Mesodermal cell (in vitro differentiated cells): ENCODE measurements around the gene FKBP5.
"Not testable (repeated sequence)": the region's sequence is repeated elsewhere in the genome, so short reads cannot be mapped to it uniquely, and the experiment has no call there.

Experiments
- H3K27ac ChIP-seq: 2 replicates; pipeline ENCODE4 v1.7.0; 2013; ENCODE audit warnings: mild to moderate bottlenecking, low read depth, low read length, moderate library complexity; ENCODE audit not compliant: severe bottlenecking
- H3K36me3 ChIP-seq: 2 replicates; pipeline ENCODE4 v1.7.1; 2013; ENCODE audit warnings: mild to moderate bottlenecking, low read length, moderate library complexity; ENCODE audit not compliant: control insufficient read depth, insufficient read depth
- H3K4me1 ChIP-seq: one replicate; pipeline ENCODE4 v1.7.1; 2013; ENCODE audit warnings: mild to moderate bottlenecking, low read length; ENCODE audit not compliant: insufficient read depth, control insufficient read depth, poor library complexity, severe bottlenecking
- H3K4me3 ChIP-seq: 2 replicates; pipeline ENCODE4 v1.7.0; 2013; ENCODE audit warnings: low read length, control low read depth, mild to moderate bottlenecking; ENCODE audit not compliant: insufficient read depth, poor library complexity, severe bottlenecking; ENCODE audit errors: extremely low read depth
- H3K9me3 ChIP-seq: 2 replicates; pipeline ENCODE4 v1.7.1; 2013; ENCODE audit warnings: mild to moderate bottlenecking, low read length, moderate library complexity; ENCODE audit not compliant: control insufficient read depth
- WGBS, 2 experiments: methylation state at CpG; one replicate each; pipeline ENCODE4 v1.1.5; 2013; ENCODE audit warnings: missing lambda C conversion rate in 2 of 2; ENCODE audit not compliant: insufficient coverage in 2 of 2; 5-methylcytosine and 5-hydroxymethylcytosine counted together

Gene FKBP5

DNA sequence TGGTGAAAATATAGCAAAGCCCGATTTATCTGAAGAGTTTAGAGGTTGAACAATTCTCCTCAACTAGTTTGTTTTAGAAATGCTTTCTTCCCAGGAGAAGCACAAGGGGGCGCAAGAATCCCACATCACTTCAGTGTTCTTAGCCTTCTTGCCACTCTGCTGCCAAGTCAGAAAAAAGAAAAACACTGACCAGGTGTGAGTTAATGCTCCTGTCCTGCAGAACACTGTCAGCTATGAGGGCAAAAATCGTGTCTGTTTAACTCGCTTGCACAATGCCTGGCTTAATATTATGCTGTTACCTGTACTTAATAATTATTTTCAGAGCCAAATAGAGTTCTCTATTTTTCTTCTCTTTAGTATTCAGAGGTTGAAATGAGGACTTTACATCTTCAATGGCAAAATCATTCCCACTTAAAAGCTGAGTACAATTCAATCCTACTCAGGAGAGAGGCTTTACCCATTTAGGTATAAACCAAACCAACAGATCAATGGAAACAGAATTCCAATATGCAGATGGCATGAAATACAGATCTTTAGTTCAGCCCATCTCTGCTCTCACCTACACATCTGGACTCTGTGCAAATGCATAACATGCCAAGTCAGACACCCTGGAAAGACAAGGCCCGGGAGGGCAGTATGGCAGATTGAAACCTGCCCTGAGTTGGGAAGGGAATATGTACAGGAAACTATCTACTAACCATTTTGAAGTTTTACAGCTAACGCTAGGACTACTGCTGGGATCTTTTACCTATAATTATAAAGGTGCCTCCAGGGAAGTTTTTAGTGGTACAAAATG is 104.6 kb downstream of the FKBP5 start:
- H3K9me3 ChIP-seq, result no peaks in the 10 kb centered on the region
- H3K4me1 ChIP-seq, result no peaks in the 10 kb centered on the region
- H3K36me3 ChIP-seq, result peaks cover 6% of the 10 kb centered on the region
- H3K27ac ChIP-seq, result no peak overlapping the region
- no peak overlapping the region for H3K4me3 ChIP-seq
- WGBS, 2 experiments, result 0 to 40% methylated on average over 1 of the region's 6 CpGs

DNA sequence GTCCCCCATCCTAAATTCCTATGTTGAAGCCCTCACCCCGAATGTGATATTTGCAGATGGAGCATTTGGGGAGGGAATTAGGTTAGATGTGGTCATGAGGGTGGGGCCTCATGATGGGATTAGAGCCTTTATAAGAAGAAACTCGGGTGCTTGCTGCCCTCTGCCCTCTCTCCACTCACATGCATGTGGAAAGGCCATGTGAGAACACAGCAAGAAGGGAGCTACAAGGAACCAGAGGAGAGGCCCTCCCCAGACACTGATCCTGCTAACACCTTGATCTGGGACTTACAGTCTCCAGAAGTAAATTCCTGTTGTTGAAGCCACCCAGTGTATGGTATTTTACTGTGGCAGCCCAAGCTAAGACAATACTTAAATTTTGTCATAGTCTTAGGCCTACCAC is 106.4 kb downstream of the FKBP5 start:
- Histone ChIP-seq H3K36me3 (peaks cover 9% of the 10 kb centered on the region), H3K9me3 (no peaks in the 10 kb centered on the region), H3K4me1 (no peaks in the 10 kb centered on the region), H3K4me3 (no peak overlapping the region), H3K27ac (no peak overlapping the region)
- WGBS, 2 experiments, result 60% methylated on average over 1 of the region's 2 CpGs; no CpG with 5 or more reads in 1 of the 2 experiments

DNA sequence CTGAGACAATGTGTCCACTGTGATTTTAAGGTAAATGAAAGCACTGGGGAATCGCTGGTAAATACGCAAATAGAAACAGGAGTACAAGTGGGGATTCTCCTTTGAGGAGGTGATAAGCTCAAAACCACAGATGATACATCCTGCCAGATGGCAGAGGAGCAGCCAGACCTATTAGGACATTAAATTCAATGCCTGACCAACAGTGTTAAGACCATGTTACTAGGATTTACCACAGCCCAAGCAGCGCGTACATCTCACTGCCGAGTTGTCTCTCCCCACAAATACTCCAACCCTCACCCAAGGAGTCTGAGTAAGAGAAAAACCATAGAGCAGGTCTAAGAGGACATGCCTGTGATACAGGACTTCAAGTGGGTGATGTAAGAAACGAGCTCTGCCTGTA is 107.1 kb downstream of the FKBP5 start:
- no peak overlapping the region for H3K4me3 ChIP-seq
- no peaks in the 10 kb centered on the region for H3K9me3 ChIP-seq
- H3K36me3 ChIP-seq, result peaks cover 13% of the 10 kb centered on the region
- WGBS, 2 experiments, result 86 to 100% methylated on average over 2 of the region's 6 CpGs
- H3K27ac ChIP-seq, result no peak overlapping the region
- no peaks in the 10 kb centered on the region for H3K4me1 ChIP-seq

- H3K36me3 ChIP-seq, result peaks cover 16% of the 10 kb centered on the region
- H3K4me3 ChIP-seq, result no peak overlapping the region
- H3K9me3 ChIP-seq, result no peaks in the 10 kb centered on the region
- H3K4me1 ChIP-seq, result no peaks in the 10 kb centered on the region
- H3K27ac ChIP-seq, result no peak overlapping the region
These were observed 107.9 kb downstream of the FKBP5 start for GRCh38 chr6:35580836-35581235.

DNA sequence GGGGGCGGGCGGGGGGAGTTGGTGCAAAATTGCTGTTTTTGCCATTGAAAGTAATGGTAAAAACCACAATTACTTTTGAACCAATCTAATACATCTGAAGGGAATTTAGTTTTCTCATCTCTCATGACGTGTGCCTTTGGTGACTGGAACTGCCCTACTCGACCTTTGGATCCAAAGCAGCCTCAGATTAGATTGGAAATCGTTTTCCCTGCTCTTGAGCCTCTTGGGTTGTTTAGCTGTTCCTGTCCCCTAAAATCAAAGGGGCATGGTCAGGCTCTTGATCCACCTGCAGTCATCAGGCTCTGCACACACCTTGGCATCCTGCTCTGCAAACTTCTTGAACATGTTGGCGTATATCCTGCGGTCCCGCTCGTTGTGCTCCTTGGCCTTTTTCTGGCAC is 112.0 kb downstream of the FKBP5 start:
- H3K9me3 ChIP-seq, result no peaks in the 10 kb centered on the region
- no peaks in the 10 kb centered on the region for H3K4me1 ChIP-seq
- 93 to 98% methylated on average over 7 to 9 of the region's 9 CpGs for WGBS, 2 experiments
- no peak overlapping the region for H3K4me3 ChIP-seq
- H3K36me3 ChIP-seq, result peaks cover 27% of the 10 kb centered on the region
- H3K27ac ChIP-seq, result no peak overlapping the region

DNA sequence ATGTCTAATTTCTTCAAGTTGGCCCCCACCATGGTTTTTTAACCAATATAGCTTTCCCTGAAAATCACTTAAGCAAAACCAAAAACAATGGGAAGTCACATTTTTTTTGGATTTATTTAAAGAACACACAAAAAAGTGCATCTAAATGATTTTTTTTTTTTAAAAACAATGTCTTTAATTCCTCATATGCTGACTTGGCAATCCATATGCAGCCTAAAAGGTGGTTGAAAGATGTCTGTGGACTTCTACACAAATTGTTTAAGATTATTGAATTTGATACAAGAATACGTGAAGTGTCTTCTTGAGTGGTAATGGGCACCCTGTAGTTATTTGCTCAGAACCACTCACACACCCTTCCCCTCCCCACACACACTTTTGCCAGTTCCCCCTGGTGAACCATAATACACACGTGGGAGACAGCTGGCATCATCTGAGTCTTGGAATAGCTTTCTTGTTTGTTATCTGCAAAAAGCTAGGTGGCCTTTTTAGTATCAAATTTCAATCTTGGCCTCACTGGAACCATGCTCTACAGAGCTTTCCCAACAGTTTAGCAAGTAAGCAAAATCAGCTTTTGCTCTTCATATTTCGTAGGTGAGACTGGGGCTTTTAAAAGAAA is 115.1 kb downstream of the FKBP5 start:
- H3K27ac ChIP-seq, result no peak overlapping the region
- no peaks in the 10 kb centered on the region for H3K4me1 ChIP-seq
- 71 to 100% methylated on average over 1 of the region's 3 CpGs for WGBS, 2 experiments
- no peaks in the 10 kb centered on the region for H3K9me3 ChIP-seq
- no peak overlapping the region for H3K4me3 ChIP-seq
- H3K36me3 ChIP-seq, result peaks cover 19% of the 10 kb centered on the region

DNA sequence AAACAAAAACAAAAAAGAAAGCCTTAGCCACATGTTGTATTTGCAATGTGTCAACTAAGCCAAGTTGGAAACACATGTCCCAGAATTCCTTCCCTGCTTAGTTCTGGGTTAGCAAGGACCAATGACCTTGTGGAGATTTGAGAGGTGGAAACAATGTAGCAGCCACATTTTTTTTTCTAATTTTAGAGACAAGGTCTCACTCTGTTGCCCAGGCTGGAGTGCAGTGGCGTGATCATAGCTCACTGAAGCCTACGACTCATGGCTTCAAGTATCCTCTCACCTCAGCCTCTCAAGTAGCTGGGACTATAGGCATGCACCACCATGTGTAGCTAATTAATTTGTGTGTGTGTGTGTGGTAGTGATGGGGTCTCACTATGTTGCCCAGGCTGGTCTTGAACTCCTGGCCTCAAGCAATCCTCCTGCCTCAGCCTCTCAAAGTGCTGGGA is 117.8 kb downstream of the FKBP5 start:
- not testable (repeated sequence) for H3K27ac ChIP-seq, H3K4me3 ChIP-seq, H3K9me3 ChIP-seq, H3K4me1 ChIP-seq
- WGBS, 2 experiments, result 100% methylated on average over 2 of the region's 2 CpGs
- peaks cover 10% of the 10 kb centered on the region for H3K36me3 ChIP-seq

GRCh38 chr6:35569011-35569461 is 119.7 kb downstream of the FKBP5 start:
- no peaks in the 10 kb centered on the region for H3K36me3 ChIP-seq
- peaks cover 4% of the 10 kb centered on the region for H3K9me3 ChIP-seq
- H3K4me1 ChIP-seq, result no peaks in the 10 kb centered on the region
- WGBS, 2 experiments, result 80 to 89% methylated on average over 4 to 5 of the region's 5 CpGs
- H3K4me3 ChIP-seq, result no peak overlapping the region
- no peak overlapping the region for H3K27ac ChIP-seq

DNA sequence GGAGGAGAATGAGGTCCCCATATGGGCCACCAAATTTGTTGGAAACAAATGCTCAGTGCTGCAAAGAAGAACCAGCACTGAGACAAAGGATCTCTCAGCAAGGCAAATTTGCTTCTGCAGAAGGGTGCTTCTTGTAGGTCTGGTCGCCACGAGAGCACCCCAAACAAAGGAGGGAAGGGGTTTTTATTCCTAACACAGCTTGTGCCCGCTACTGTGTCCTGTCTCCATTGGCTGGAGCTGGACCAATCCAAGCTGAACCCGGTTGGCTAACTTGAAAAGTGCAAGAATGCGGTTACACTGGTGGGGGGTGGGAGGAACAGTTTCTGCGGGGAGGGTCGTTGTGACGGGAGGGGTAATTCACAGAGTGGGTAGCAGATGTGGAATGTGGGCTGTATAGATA is 121.9 kb downstream of the FKBP5 start:
- Histone ChIP-seq H3K9me3 (peaks cover 4% of the 10 kb centered on the region), H3K4me1 (no peaks in the 10 kb centered on the region), H3K36me3 (no peaks in the 10 kb centered on the region), H3K27ac (no peak overlapping the region), H3K4me3 (no peak overlapping the region)
- 86 to 89% methylated on average over 7 of the region's 8 CpGs for WGBS, 2 experiments

DNA sequence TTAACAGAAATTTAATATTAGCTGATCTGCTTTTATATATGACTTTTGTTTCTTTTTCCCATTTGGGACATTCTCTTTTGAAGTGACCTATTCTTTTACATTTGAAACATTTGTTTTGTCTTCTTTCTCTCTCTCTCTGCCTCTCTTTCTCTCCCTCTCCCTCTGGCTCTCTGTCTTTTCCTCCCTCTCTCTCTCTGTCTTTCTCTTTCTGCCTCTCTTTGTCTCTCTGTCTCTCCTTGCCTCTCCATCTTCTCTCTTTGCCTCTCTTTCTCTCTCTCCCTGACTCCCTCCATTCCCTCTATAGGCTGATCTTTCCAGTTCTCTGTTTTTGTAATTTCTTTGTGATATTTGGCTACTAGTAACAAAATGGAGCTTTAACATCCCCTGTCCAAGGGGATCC is 124.0 kb downstream of the FKBP5 start:
- Histone ChIP-seq H3K4me1 (no peaks in the 10 kb centered on the region), H3K4me3 (no peak overlapping the region), H3K36me3 (no peaks in the 10 kb centered on the region), H3K9me3 (peaks cover 4% of the 10 kb centered on the region), H3K27ac (no peak overlapping the region)

DNA sequence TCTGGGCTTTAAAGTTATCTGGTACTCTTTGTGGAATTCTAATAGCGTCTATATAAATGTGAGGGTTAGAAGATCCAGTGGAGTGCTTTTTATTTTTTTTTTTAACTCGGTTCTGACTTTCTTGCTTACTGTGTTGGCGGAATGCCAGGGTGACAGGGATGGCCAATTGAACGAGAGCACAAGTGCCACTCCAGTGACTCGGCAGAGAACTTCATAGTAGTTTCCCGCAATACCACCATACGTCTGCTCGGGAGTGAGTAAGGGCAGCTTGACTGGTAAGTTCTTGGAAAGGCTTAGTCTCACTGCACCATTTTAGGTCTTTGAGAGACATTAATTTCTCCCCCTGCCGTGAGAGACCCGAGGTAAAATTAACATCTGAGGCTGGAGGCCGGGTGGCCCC is 126.7 kb downstream of the FKBP5 start:
- H3K36me3 ChIP-seq, result no peaks in the 10 kb centered on the region
- no peaks in the 10 kb centered on the region for H3K4me1 ChIP-seq
- H3K4me3 ChIP-seq, result no peak overlapping the region
- H3K9me3 ChIP-seq, result peaks cover 4% of the 10 kb centered on the region
- WGBS, 2 experiments, result 79 to 85% methylated on average over 7 to 8 of the region's 11 CpGs
- H3K27ac ChIP-seq, result no peak overlapping the region
